Prostate gland (tissue), 2 donors: ENCODE data around the gene MPDU1.

Experiments
- POLR2A ChIP-seq: fragments of 450-650 bp; IDR thresholded peaks from one replicate; pipeline ENCODE4 v1.6.1; 2016; ENCODE audit warnings: antibody characterized with exemption, mild to moderate bottlenecking
- POLR2AphosphoS5 ChIP-seq: sonication (generic); formaldehyde crosslinking; IDR thresholded peaks from one replicate; pipeline ENCODE4 v1.6.1; 2017; ENCODE audit warnings: antibody characterized with exemption
- TF ChIP-seq, protein P1 (sequence below), 4 experiments: fragments of 200-600 bp in 2 of 4; fragments of 450-650 bp in 2 of 4; sonication (generic) in 2 of 4; IDR thresholded peaks; 1 replicate in 3 of 4; 2 replicates in 1 of 4; pipeline ENCODE4 v1.5.1; 2016 to 2019; ENCODE audit warnings: antibody characterized with exemption in 4 of 4, mild to moderate bottlenecking in 2 of 4, moderate library complexity in 2 of 4

DNA sequence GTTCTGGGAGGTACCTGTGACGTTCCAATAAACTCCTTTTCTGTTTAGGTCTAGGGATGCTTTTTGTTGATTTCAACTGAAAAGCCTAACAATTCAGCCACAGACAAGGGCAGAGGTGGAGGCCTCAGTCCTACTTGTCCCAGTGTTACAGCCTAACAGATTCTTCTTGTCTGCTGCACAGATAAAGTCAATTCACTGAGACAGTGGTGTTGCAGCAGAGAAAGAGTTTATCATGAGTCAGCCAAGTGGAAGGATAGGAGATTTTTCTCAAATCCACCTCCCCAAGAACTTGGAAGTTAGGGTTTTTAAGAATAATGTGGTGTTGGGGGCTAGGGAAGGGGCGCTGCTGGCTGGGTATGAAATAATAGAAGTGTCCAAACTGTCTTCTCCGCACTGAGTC lies 45.6 kb upstream of the MPDU1 start:
- TF ChIP-seq, protein P1, sequence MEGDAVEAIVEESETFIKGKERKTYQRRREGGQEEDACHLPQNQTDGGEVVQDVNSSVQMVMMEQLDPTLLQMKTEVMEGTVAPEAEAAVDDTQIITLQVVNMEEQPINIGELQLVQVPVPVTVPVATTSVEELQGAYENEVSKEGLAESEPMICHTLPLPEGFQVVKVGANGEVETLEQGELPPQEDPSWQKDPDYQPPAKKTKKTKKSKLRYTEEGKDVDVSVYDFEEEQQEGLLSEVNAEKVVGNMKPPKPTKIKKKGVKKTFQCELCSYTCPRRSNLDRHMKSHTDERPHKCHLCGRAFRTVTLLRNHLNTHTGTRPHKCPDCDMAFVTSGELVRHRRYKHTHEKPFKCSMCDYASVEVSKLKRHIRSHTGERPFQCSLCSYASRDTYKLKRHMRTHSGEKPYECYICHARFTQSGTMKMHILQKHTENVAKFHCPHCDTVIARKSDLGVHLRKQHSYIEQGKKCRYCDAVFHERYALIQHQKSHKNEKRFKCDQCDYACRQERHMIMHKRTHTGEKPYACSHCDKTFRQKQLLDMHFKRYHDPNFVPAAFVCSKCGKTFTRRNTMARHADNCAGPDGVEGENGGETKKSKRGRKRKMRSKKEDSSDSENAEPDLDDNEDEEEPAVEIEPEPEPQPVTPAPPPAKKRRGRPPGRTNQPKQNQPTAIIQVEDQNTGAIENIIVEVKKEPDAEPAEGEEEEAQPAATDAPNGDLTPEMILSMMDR (IDR thresholded peaks at IDR 0.05) = no peak
- TF ChIP-seq POLR2AphosphoS5 (no peak), POLR2A (no peak)
